ENCODE data around the gene ZNF100.
"Not testable (repeated sequence)": the region's sequence is repeated elsewhere in the genome, so short reads cannot be mapped to it uniquely, and the experiment has no call there.

ZNF100 gene

DNA sequence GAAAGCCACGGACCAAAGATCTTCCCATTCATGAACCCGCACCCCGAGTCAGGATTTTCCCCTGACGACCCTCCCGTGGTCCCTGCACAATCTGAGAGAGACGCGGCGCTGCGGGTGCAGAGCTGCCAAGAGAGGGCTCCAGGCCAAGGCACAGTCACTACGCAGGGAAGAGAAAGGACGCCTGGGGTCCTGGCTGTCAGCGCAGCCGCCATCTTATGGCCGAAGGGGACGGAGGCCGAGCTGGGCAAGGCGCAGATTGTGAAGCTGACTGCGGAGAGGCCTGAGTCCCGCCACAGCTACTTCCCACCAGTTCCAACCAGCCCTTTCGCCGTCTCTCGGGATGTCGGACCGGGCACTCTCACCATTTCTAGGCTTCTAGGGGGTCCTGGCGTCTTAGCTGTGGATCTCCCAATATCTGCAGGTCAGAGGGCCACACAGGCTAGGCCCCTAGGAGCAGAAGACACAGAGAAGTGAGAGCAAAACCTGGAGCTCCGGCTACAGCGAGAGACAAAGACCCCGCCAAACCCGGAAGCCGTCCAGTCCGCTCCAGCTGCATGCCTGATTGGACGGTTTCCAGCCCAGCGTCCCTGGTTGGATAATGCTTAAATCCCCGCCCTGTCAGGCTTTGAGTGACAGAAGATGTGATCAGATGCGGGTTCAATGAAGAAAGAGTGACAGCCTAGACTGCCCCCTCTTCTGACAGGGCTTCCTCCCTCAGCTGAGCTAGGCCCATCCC lies at the start of gene ZNF100:
ZNF100 (minus strand) TSS at position 515 of the 736 bp plus-strand sequence; CDS start at position 365, 150 bp downstream.
- DNase-seq = peak; percentile 86

DNA sequence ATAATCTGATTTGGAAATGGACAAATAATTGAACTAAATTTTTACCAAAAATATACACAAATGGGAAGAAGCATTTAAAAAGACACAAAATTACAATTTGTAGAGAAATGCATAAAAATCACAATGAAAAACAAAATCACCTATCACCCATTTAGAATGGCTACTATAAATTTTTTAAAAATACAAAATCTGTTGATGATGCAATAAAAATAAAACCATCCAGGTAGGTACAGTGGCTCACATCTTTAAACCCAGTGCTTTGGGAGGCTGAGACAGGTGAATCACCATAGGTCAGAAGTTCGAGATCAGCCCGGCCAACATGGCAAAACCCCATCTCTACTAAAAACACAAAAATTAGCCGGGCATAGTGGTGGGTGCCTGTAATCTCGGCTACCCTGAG lies 45.1 kb upstream of the ZNF100 start:
- DNase-seq = no peak

DNA sequence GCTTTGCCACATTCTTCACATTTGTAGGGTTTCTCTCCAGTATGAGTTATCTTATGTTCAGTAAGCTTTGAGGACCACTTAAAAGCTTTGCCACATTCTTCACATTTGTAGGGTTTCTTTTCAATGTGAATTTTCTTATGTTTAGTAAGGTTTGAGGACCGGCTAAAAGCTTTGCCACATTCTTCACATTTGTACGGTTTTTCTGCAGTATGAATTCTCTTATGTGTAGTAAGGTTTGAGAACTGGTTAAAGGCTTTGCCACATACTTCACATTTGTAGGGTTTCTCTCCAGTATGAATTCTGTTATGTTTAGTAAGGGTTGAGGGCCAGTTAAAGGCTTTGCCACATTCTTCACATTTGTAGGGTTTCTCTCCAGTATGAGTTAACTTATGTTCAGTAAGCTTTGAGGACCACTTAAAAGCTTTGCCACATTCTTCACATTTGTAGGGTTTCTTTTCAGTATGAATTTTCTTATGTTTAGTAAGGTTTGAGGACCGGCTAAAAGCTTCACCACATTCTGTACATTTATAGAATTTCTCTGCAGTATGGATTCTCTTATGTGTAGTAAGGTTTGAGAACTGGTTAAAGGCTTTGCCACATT lies 41.1 kb upstream of the ZNF100 start:
- DNase-seq = not testable (repeated sequence)

DNA sequence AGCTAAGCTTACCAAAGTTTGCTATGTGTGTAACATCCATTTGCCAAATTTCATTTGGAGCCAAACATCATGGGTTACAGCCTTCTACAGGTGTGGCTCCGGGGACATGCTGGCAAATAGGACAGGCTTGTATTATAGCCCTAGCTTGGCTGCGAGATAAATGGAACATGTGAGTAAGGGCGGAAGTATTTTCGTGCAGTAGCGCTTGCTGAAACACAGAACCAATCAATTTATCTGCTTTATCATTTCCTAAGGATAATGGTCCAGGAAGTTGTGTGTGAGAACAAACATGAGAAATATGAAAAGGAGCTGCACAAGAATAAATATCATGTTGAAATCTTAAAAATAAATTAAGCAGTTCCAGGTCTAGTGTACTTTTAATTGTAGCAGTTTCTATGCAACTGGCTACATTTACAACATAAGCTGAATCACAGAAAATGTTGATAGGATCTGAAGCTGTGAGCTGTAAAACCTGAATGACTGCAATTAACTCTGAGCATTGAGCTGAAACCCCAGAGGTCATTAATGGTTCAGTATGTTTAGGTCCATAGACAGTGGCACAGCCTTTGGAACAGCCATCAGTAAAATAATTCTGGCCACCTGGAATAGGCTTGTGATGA lies 22.2 kb upstream of the ZNF100 start:
- no peak for DNase-seq

DNA sequence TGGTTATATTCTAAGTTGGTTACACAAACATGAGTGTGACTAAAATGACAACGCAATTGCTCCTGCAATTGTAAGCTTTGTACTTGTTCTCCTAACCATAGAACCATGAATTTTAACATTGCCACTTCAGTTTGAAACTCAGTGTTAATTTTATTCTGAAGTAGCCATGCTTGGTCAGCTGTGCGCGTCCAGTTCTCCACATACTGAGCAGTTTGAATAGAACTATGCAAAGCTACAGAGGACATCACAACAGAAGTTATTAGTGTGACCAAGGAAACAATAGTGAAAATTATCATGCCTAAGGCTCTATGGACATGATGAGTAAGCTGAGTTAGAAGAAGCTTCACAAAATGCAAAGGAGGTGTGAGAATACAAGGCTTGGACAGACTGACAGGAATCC lies 19.6 kb upstream of the ZNF100 start:
- no peak for DNase-seq

DNA sequence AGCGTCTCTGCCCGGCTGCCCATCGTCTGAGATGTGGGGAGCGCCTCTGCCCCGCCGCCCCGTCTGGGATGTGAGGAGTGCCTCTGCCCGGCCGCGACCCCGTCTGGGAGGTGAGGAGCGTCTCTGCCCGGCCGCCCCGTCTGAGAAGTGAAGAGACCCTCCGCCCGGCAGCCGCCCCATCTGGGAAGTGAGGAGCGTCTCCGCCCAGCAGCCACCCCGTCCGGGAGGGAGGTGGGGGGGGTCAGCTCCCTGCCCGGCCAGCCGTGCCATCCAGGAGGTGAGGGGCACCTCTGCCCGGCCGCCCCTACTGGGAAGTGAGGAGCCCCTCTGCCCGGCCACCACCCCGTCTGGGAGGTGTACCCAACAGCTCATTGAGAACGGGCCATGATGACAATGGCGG lies 8.4 kb upstream of the ZNF100 start:
- not testable (repeated sequence) for DNase-seq

DNA sequence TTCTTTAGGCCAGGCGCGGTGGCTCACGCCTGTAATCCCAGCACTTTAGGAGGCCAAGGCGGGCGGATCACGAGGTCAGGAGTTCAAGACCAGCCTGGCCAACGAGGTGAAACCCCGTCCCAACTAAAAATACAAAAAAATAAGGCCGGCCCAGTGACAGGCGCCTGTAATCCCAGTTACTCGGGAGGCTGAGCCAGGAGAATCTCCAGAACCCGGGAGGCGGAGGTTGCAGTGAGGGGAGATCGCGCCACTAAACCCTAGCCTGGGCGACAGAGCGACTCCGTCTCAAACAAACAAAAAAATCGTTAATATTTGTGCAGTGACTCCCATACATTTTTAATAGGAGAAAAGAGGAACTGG lies 694 bp downstream of the ZNF100 start:
- not testable (repeated sequence) for DNase-seq

DNA sequence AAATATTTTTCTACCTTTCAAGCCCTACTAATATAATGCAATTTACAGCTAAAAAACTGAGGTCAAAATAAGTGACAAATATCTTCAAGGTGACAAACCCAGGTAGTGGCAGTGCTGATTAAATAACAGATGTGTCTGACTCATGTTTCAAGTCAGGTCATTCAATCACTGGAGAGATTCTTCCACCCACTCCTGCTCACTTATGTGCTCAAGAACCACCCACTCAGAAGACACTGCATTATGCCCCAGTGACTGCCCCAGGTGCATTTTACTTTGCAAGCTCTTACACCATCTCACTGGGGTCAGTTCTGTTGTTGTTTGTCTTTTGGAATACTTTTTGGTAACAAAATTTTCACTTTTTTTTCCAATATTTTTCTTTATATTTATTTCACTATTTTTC lies 2.2 kb downstream of the ZNF100 start:
- DNase-seq = no peak

DNA sequence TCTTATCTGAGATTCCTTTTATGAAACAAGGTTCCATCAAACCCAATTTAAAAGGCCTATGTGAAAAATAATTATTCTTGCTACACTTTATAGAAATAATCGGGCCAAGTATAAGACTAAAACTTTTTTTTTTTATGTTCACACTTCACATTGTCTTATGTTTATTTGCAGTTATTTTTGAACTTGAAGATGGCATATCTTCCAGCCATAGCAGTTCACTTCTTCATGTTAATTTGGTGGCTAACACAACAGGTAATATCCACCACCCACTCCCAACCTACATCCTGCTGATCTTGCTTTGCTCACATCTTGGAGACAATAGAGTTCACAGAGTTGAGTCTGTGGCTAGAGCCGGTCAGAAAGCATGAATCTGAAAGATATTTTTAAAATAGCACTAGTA lies 5.8 kb downstream of the ZNF100 start:
- DNase-seq = not testable (repeated sequence)

DNA sequence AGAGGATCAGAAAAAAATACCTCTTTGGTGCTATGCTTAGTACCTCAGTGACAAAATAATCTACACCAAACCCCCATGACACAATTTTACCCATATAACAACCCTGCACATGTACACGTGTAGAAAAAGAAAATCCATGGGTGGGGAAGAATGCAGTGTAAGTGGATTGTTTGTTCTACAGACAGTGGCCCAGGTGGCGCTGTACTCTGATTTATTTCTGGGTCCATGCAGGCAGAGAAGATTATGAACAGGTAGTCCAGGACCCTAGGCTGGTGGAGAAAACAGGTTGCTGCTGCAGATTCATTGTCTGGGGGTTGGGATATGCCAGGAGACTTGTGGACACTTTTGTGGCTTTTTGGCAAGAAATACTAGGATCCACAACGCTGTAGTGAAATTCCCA lies 9.1 kb downstream of the ZNF100 start:
- no peak for DNase-seq

DNA sequence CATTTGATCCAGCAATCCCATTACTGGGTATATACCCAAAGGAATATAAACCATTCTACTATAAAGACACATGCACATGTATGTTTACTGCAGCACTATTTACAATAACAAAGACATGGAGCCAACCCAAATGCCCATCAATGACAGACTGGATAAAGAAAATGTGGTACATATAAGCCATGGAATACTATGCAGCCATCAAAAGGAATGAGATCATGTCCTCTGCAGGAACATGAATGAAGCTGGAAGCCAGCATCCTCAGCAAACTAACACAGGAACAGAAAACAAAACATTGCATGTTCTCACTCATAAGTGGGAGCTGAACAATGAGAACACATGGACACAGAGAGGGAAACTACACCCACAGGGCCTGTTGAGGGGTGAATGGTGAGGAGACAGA lies 11.8 kb downstream of the ZNF100 start:
- not testable (repeated sequence) for DNase-seq

DNA sequence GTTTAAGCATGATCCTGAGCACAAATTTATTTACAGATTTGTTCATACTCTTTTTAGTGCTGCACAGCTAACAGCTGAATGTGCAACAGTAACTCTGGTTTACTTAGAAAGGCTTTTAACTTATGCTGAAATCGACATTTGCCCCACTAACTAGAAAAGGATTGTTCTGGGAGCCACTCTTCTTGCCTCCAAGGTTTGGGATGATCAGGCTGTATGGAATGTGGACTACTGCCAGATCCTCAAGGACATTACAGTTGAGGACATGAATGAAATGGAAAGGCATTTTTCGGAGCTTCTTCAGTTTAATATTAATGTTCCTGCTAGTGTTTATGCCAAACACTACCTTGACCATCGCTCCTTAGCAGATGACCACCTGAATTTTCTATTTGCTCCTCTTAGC lies 16.0 kb downstream of the ZNF100 start:
- DNase-seq = no peak

DNA sequence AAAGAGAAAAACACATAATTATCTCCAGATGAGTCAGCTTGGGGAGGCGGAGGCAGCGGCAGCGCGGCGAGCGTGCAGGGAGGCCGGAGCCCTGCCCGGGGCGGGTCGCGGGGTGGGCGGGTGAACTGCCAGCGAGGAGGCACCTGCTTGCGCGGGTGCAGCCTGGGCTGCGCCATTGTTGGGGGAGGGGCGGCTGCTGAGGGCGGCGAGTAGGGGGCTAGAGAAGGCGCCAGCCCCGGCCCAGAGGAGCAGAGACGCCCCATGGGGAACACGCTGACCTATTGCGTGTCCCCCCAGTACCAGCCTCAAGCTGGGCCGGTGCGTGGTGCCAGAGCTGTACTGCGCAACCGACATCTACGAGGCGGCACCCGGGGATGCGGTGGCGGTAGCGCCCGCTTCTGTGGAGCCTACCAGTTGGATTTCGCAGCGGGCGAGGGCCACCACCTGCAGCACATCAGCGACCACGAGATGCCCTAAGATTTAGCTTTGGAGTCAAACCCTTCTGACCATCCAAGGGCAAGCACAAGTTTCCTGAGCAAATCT lies 16.7 kb downstream of the ZNF100 start:
- DNase-seq = no peak

DNA sequence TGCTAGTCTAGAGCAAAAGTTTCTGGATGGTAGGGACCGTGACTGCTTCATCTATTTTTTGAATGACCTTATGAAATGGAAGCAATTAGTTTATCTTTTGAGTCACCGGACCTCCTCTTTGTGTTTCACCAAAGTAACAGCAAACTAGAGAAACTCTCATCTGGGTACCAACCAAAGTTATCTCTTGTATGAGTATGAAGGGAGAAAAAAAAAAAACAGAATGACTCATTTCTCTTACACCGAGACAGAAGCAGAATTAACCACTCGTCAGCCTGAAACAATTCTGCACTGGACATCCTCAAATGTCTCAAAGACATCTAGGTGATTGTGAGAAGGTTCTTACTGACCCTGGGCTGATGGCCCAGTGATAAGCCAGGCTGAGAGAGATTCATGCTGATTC lies 18.3 kb downstream of the ZNF100 start:
- DNase-seq = no peak

DNA sequence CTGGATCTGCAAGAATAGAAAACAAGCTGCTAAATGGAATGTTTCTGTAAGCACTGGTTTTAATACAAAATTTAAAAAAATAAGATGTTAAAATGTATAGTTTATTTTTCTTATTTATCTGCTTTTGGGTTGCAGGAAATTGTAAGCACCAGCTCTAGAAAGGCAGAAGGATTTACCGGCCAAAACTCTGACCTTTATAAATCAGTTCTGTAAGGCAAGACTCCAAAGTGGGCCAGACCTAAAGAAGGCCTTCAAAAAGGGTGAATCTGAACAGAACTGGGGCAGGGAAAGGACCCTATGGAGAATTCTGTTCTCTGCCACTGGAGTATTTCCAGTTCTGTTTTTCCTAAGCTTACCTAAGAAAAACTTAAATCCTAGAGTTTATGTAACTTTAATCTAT lies 19.3 kb downstream of the ZNF100 start:
- no peak for DNase-seq

DNA sequence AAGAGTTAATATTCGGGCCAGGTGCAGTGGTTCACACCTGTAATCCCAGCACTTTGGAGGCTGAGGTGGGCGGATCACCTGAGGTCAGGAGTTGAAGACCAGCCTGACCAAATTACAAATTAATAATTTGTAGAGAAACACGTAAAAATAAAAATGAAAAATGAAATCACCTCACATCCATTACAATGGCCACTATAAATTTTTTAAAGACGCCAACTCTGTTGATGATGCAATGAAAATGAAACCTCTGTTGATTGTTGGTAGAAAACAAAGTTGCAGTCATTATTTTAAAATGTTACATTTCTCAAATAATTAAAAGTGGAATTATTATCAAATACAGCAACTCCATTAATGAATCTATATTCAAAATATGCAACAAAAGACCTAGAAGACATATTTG lies 26.8 kb downstream of the ZNF100 start:
- DNase-seq = no peak

DNA sequence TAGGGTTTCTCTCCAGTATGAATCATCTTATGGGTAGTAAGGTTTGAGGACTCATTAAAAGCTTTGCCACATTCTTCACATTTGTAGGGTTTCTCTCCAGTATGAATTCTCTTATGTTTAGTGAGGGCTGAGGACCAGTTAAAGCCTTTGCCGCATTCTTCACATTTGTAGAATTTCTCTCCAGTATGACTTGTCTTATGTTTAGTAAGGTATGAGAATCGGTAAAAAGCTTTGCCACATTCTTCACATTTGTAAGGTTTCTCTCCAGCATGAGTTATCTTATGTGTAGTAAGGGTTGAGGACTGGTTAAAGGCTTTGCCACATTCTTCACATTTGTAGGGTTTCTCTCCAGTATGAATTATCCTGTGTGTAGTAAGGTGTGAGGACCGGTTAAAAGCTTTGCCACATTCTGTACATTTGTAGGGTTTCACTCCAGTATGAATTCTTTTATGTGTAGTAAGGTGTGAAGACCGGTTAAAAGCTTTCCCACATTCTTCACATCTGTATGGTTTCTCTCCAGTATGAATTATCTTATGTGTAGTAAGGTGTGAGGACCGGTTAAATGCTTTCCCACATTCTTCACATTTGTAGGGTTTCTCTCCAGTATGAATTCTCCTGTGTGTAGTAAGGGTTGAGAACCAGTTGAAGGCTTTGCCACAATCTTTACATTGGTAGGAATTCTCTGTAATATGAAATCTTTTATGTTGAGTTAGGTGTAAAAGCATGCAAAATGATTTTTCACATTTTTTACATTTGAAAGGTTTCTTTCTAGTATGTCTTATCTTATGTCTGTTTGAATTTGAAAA lies 40.2 kb downstream of the ZNF100 start:
- DNase-seq = not testable (repeated sequence)

DNA sequence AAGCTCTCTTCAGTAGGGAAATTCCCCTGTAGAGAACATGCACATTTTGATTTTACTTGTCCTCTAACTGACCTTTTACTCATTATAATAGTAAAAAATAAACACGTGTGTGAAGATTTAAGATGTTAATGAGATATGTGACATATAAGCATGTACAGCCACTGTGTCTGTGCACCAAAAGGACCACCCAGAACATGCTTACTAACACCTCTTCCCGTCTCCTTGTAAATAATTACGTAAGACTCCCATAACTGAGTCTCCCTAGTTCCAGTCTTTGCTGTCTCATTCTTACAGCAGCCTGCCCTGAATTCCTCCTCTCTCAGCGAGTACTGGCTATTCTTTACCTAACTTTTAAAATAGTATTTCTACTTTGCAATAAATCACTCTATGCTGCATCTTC lies 53.6 kb downstream of the ZNF100 start:
- no peak for DNase-seq

DNA sequence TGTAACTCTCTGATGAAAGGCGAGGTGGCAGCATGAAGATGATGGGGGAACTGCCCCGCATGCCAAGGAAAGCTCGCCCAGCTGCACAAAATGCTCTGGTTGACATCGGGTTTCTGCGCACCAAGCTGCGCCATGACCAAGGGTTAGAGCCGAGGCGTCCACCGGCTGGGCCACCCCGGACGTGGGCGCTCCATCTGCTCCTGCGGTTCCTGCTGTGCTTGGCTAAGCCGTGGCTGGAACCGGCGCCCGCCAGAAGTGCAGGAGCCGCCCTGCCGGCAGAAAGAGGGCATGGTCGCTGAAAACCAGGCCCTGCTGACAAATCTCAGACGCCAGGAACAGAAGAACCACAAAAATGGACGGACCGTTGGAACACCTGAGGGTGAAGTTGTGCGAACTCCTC lies 57.9 kb downstream of the ZNF100 start:
- no peak for DNase-seq

DNA sequence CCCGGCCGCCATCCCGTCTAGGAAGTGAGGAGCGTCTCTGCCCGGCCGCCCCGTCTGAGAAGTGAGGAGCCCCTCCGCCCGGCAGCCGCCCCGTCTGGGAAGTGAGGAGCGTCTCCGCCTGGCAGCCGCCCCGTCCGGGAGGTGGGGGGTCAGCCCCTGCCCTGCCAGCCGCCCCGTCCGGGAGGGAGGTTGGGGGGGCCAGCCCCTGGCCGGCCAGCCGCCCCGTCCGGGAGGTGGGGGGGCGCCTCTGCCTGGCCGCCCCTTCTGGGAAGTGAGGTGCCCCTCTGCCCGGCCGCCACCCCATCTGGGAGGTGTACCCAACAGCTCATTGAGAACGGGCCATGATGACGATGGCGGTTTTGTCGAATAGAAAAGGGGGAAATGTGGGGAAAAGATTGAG lies 59.5 kb downstream of the ZNF100 start:
- DNase-seq = not testable (repeated sequence)

DNA sequence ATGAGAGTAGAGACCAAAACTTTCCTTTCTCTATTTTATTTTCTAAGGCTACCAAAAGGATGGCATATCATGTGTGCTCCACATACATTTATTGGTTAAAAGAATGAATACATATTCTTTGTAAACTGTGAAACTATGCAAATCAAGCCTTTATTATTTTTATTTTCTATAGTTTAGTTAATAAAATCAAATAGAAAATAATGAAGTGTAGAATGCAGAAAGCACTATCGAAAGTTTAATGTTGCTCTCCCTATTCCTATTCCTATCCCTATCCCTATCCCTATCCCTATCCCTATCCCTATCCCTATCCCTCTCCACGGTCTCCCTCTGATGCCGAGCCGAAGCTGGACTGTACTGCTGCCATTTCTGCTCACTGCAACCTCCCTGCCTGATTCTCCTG lies 60.3 kb downstream of the ZNF100 start:
- no peak for DNase-seq

DNA sequence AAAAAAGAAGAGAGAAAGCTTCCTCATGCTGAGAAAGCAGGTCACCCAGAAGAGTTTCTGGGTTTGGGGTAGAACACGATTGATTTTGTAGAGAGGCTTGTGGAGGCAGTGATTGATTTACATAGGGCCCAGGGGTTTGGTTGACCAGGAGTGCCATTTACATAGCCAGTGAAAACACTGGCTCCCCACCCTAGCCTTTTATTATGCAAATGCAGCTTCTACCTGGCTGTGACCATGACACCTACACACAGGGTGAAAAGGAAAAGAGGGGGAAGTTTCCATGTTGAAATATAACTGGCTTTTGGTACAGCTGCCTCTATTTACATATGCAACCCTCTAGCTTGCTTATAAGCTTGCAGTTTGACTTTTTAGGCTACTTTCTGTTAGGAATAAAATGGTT lies 62.0 kb downstream of the ZNF100 start:
- DNase-seq = no peak

DNA sequence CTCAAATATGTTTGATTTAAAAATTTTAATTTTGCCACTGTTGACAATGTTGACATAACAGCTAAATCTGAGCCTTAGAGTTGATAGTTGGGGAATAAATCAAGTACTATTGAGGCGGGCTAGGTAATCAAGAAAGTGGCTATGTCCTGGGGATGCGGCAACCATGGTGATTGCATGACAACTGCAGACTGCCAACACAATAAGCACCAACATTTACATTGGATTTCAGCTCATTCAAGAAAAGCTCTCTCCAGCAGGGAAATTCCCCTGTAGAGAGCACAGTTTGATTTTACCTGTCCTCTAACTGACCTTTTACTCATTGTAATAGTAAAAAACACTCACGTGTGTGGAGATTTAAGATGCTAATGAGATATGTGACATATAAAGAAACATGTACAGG lies 63.1 kb downstream of the ZNF100 start:
- DNase-seq = no peak

Data from stimulated activated naive CD4-positive, alpha-beta T cell treated with Interleukin-2 at 50 U/mL for 16 hours (primary cell).